NCI-H2227 (cell line): Measurements from ENCODE around the gene PBXIP1.
A peak's percentile ranks its signal among the peaks of the same experiment; 100 is the strongest.

Experiments used
- DNase-seq: peaks from one replicate; lab custom pipeline; 2025; ENCODE audit not compliant: unreplicated experiment; lab: John Stamatoyannopoulos, UW

PBXIP1 gene

GRCh38 chr1:154958681-154959425, 3.0 kb upstream of the PBXIP1 start:
- no peak for DNase-seq

- DNase-seq = no peak
Measured at GRCh38 chr1:154958036-154958435, 2.1 kb upstream of the PBXIP1 start.

- DNase-seq = no peak
Measured at GRCh38 chr1:154957091-154957657, 1.3 kb upstream of the PBXIP1 start.

- no peak for DNase-seq
Measured at GRCh38 chr1:154956544-154956941, 644 bp upstream of the PBXIP1 start.

- DNase-seq = peak; percentile 89
Measured at GRCh38 chr1:154955039-154955717, 721 bp downstream of the PBXIP1 start.

GRCh38 chr1:154954541-154954940, 1.4 kb downstream of the PBXIP1 start:
- DNase-seq = no peak

- DNase-seq = no peak
Measured at GRCh38 chr1:154953611-154954038, 2.3 kb downstream of the PBXIP1 start.

GRCh38 chr1:154952664-154953063, 3.2 kb downstream of the PBXIP1 start:
- DNase-seq = no peak

GRCh38 chr1:154951901-154952657, 3.8 kb downstream of the PBXIP1 start:
- no peak for DNase-seq

- DNase-seq = no peak
Measured at GRCh38 chr1:154948079-154948478, 7.8 kb downstream of the PBXIP1 start.

GRCh38 chr1:154945962-154946850, 9.7 kb downstream of the PBXIP1 start:
- DNase-seq = no peak

GRCh38 chr1:154945160-154945961, 10.5 kb downstream of the PBXIP1 start:
- DNase-seq = no peak

GRCh38 chr1:154944401-154945159, 11.3 kb downstream of the PBXIP1 start:
- no peak for DNase-seq

- peak; percentile 59 for DNase-seq
Measured at GRCh38 chr1:154943649-154944400, 12.1 kb downstream of the PBXIP1 start.

- DNase-seq = peak; percentile 43
Measured at GRCh38 chr1:154941333-154942013, 14.4 kb downstream of the PBXIP1 start.

GRCh38 chr1:154940651-154941194, 15.2 kb downstream of the PBXIP1 start:
- DNase-seq = no peak

- no peak for DNase-seq
Measured at GRCh38 chr1:154940213-154940560, 15.7 kb downstream of the PBXIP1 start.
